Pancreas (tissue), 10 donors: ENCODE measurements around the gene CHMP4A. TPM values are rescaled to one million over a fixed set of nuclear protein-coding genes. Genes with fewer than 3 reads are reported as not detected.

ENCODE experiments used
- ATAC-seq, 4 donors: fragments of 200-7000 bp; cut with Tn5 transposase; one replicate each; pipeline versions ENCODE4 v1.8.0 to v1.9.1; 2020; ENCODE audit warnings: mild to moderate bottlenecking in 4 of 4, moderate library complexity in 4 of 4
- DNase-seq, 6 donors: peaks; one replicate each; pipeline ENCODE4 v3.0.0-alpha.2; 2020
- FAIRE-seq: peaks from 2 replicates; lab custom pipeline; 2012; peaks lifted over from hg19 to GRCh38; lab: Jason Lieb, UNC
- H3K27ac ChIP-seq, 4 donors: fragments of 200-600 bp; sonication (generic); 1 replicate in 3 of 4; 2 replicates in 1 of 4; pipeline versions ENCODE4 v1.5.0 to v1.8.0; 2020
- H3K27me3 ChIP-seq, 4 donors: fragments of 200-600 bp; one replicate each; pipeline ENCODE4 v1.8.0; 2021
- H3K36me3 ChIP-seq, 3 donors: fragments of 200-600 bp; sonication (generic) in 1 of 3; one replicate each; pipeline versions ENCODE4 v1.5.0 to v1.8.0; 2020 to 2021
- H3K4me1 ChIP-seq, 3 donors: fragments of 200-600 bp; one replicate each; pipeline ENCODE4 v1.8.0; 2021
- H3K4me3 ChIP-seq, 4 donors: fragments of 200-600 bp; sonication (generic) in 2 of 4; one replicate each; pipeline versions ENCODE4 v1.5.0 to v1.8.0; 2020 to 2021
- H3K9me3 ChIP-seq, 4 donors: fragments of 200-600 bp; one replicate each; pipeline ENCODE4 v1.8.0; 2021
- WGBS, 2 donors: extraction: QIAGEN DNeasy Blood & Tissue Kit; methylation state at CpG; one replicate each; pipeline ENCODE4 v1.1.7; 2013; 5-methylcytosine and 5-hydroxymethylcytosine counted together
- intact Hi-C, 3 donors: fragments of 100-400 bp; cut with DNase I; formaldehyde crosslinking; loops; one replicate each; pipeline versions ENCODE4 v1.11.1 to v1.14.2; 2022
- polyA plus RNA-seq, 2 donors: library from polyadenylated mRNA; stranded (reverse); fragments of 200-250 nt; gene quantifications; one replicate each; pipeline ENCODE4 v1.2.3, GENCODE V29; 2013
- total RNA-seq, 6 donors: library from RNA; stranded (reverse); fragmentation: NEBNext Ultra II Directional in 4 of 6; extraction: Animal tissue kit (Norgen Biotek cat#: 25700) in 4 of 6; gene quantifications; one replicate each; pipeline versions ENCODE4 v1.2.1 to v1.2.4, GENCODE V29; 2021 to 2023
- TF ChIP-seq, protein P1 (sequence below), 4 donors: fragments of 200-600 bp; sonication (generic) in 3 of 4; IDR thresholded peaks; one replicate each; pipeline versions ENCODE4 v1.5.0 to v1.8.0; 2021; ENCODE audit warnings: antibody characterized with exemption in 4 of 4
- donor health status: healthy with polysubstance abuse.
- donor health status: DM: no; HTN: no; CAD: no; lungs with moderate emphysema.
- donor health status: DM: no; HTN: no; CAD: no.
- donor health status: control.
- donor health status: control.
- donor health status: Bipolar disorder and iron deficiency.
- donor health status: DM: yes; HTN: yes; CAD: no.
- donor health status: DM: no; HTN: no; CAD: no.
- donor health status: DM: no; HTN: no; CAD: no.
- donor health status: DM: yes; HTN: yes; CAD: no.

CHMP4A gene
- total and polyA plus RNA-seq, 8 donors, result 16.3 to 79.9 (median 23.5) TPM

DNA sequence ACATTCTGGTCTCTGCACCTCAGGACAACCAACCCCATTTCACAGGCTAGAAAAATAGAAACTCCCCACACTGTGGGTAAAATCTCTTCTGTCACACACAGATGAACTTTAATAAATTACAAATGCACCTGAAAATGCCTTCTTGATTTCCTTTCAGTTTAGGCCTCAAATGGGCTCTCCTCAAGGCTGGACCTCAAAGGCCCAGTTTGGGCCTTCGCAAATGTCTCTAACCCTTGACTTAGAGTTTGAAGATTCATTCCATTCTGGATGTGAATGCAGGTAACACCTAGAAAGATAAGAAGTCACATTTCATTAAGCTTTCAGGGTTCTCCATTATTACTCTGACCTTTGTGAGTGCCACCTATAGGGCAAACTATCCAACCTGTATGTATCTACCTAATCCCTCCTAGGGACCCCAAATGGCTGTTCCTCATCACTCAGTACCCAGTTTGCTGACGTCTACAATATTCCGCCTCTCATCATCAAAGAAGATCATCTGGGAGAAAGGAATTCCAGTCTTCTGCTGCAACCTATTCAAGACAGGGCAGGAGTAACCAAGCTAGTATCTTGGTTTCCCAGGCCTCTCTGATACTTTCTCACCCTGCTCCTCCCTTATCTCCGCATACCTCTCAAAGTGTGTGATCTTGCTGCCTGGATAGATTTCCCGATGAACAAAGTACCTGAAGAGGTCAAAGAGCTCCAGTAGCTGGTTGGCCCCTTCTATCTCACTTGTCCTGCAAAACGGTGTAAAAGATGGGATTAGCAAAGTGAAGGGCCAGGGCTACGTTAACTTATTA lies 776 bp upstream of the CHMP4A start:
- ATAC-seq (no peak), FAIRE-seq (no peak), DNase-seq (no peak)
- H3K9me3 ChIP-seq, result no peaks in the 10 kb centered on the region
- peaks cover 0 to 13% (median 0%) of the 10 kb centered on the region in 3 donors for H3K36me3 ChIP-seq
- peaks cover 0 to 8% (median 5%) of the 10 kb centered on the region in 3 donors for H3K4me1 ChIP-seq
- TF ChIP-seq, protein P1, sequence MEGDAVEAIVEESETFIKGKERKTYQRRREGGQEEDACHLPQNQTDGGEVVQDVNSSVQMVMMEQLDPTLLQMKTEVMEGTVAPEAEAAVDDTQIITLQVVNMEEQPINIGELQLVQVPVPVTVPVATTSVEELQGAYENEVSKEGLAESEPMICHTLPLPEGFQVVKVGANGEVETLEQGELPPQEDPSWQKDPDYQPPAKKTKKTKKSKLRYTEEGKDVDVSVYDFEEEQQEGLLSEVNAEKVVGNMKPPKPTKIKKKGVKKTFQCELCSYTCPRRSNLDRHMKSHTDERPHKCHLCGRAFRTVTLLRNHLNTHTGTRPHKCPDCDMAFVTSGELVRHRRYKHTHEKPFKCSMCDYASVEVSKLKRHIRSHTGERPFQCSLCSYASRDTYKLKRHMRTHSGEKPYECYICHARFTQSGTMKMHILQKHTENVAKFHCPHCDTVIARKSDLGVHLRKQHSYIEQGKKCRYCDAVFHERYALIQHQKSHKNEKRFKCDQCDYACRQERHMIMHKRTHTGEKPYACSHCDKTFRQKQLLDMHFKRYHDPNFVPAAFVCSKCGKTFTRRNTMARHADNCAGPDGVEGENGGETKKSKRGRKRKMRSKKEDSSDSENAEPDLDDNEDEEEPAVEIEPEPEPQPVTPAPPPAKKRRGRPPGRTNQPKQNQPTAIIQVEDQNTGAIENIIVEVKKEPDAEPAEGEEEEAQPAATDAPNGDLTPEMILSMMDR (IDR thresholded peaks at IDR 0.05), result no peak
- intact Hi-C loops, result no loop called here
- peak overlapping the region in 2 of 4 donors; percentile 73 to 75 for H3K4me3 ChIP-seq
- H3K27ac ChIP-seq, result peak overlapping the region; percentile 85 to 97 (median 96)
- H3K27me3 ChIP-seq, result no peaks in the 10 kb centered on the region
- 86% methylated on average over 7 of the region's 7 CpGs for WGBS, 2 donors

DNA sequence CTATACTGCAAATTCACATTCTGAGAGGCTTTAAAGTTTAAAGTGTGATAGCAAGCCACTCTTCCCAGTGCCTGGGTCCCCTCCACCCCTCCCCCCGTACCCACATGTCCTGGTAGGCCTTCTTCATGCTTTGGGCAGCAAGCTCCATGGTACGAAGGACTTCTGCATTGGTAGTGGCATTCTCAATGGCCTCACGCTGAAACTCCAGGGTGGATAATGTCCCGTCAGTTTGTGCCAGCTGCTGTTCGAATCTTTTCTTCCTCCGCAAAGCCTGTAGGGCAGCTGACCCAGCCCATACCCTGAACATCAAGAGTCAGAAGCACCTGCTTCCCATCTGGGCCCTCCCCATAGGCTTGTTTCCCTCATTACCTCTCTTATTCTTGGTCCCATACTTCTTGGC lies 2.0 kb downstream of the CHMP4A start:
- H3K4me3 ChIP-seq, result no peak overlapping the region
- DNase-seq, result no peak
- no peaks in the 10 kb centered on the region for H3K9me3 ChIP-seq
- no peak overlapping the region for H3K27ac ChIP-seq
- peaks cover 0 to 13% (median 3%) of the 10 kb centered on the region in 3 donors for H3K36me3 ChIP-seq
- 85 to 95% methylated on average over 6 of the region's 6 CpGs for WGBS, 2 donors
- H3K27me3 ChIP-seq, result no peaks in the 10 kb centered on the region
- no peak for ATAC-seq
- H3K4me1 ChIP-seq, result peaks cover 0 to 8% (median 5%) of the 10 kb centered on the region in 3 donors
- no peak for FAIRE-seq
- TF ChIP-seq, protein P1 (IDR thresholded peaks at IDR 0.05), result no peak
- intact Hi-C loops, result no loop called here

DNA sequence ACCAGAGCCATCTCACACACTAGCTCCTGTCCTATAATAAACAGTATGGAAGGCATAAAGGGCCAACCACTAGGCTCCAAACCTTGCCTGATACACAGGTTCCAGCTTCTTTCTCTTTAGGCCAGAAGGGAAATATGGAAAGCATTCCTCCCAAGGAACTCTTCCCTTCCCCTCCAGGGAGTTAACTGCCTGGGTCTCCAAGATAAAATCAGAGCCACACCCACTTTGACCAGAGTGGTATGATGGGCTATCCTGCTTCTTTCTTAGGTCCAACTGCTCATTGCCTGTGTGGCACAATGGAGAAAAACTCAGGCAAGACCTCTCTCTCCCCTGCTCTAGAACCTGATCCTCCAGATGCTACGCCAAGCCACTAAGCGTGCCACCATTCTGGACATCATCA lies 5.7 kb downstream of the CHMP4A start:
- 98 to 100% methylated on average over 2 of the region's 2 CpGs for WGBS, 2 donors

DNA sequence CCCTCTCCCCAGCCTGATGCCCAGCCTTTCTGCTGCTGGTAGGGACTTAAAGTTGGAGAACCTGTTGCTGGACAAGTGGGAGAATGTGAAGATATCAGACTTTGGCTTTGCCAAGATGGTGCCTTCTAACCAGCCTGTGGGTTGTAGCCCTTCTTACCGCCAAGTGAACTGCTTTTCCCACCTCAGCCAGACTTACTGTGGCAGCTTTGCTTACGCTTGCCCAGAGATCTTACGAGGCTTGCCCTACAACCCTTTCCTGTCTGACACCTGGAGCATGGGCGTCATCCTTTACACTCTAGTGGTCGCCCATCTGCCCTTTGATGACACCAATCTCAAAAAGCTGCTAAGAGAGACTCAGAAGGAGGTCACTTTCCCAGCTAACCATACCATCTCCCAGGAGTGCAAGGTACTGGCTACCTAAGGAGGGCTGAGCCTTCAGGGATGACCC lies 6.2 kb downstream of the CHMP4A start:
- TF ChIP-seq, protein P1 (IDR thresholded peaks at IDR 0.05), result no peak
- WGBS, 2 donors, result 94% methylated on average over 5 of the region's 5 CpGs
- ATAC-seq (no peak), FAIRE-seq (no peak), DNase-seq (no peak)
- Histone ChIP-seq H3K9me3 (no peaks in the 10 kb centered on the region), H3K27ac (no peak overlapping the region), H3K4me1 (peaks cover 0 to 2% (median 0%) of the 10 kb centered on the region in 3 donors), H3K27me3 (no peaks in the 10 kb centered on the region), H3K36me3 (peaks cover 0 to 13% (median 3%) of the 10 kb centered on the region in 3 donors), H3K4me3 (no peak overlapping the region)
- intact Hi-C loops, result no loop called here

More for the DNA sequence above, 5.7 kb downstream of the CHMP4A start:
- Histone ChIP-seq H3K4me3 (no peak overlapping the region), H3K9me3 (no peaks in the 10 kb centered on the region), H3K36me3 (peaks cover 0 to 13% (median 3%) of the 10 kb centered on the region in 3 donors), H3K27ac (no peak overlapping the region), H3K27me3 (no peaks in the 10 kb centered on the region), H3K4me1 (peaks cover 0 to 3% (median 0%) of the 10 kb centered on the region in 3 donors)
- ATAC-seq (no peak), DNase-seq (no peak), FAIRE-seq (no peak)
- TF ChIP-seq, protein P1 (IDR thresholded peaks at IDR 0.05), result no peak
- intact Hi-C loops, result no loop called here
